C4-2B (cell line): ENCODE results near the gene DSCAM.

Source experiments
- ZFX ChIP-seq: fragments of 450-650 bp; IDR thresholded peaks from 2 replicates; pipeline ENCODE4 v1.6.1; 2017
- TF ChIP-seq, protein P1 (sequence below): fragments of 450-650 bp; conservative IDR thresholded peaks from 2 replicates; pipeline ENCODE4 v1.5.1; 2017; ENCODE audit warnings: mild to moderate bottlenecking

DNA sequence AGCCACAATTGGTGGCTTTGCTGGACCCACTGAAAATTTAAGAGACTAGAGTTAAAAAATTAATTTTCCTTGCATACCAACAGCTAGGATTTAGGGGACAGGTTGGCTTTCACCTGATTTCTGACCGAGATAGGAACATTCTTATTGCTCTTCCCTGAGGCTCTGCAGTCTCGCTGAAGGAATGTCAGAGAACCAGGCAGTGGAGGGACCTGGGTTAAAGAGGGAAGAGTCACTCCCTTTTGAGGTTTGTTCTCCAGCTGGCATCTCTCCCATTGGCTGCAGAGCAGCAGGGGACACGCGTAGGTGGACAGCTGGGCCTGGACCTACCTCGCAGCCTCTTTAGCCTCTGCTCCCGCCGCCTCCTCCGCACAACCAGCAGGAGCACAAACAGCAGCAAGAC lies 772.2 kb downstream of the DSCAM start:
- TF ChIP-seq, protein P1, sequence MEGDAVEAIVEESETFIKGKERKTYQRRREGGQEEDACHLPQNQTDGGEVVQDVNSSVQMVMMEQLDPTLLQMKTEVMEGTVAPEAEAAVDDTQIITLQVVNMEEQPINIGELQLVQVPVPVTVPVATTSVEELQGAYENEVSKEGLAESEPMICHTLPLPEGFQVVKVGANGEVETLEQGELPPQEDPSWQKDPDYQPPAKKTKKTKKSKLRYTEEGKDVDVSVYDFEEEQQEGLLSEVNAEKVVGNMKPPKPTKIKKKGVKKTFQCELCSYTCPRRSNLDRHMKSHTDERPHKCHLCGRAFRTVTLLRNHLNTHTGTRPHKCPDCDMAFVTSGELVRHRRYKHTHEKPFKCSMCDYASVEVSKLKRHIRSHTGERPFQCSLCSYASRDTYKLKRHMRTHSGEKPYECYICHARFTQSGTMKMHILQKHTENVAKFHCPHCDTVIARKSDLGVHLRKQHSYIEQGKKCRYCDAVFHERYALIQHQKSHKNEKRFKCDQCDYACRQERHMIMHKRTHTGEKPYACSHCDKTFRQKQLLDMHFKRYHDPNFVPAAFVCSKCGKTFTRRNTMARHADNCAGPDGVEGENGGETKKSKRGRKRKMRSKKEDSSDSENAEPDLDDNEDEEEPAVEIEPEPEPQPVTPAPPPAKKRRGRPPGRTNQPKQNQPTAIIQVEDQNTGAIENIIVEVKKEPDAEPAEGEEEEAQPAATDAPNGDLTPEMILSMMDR = no peak
- no peak for TF ChIP-seq ZFX
